Activated naive CD8-positive, alpha-beta T cell (primary cell): ENCODE results near the gene ZNF383.
"Not testable (repeated sequence)": the region's sequence is repeated elsewhere in the genome, so short reads cannot be mapped to it uniquely, and the experiment has no call there.

Experiments
- H3K27ac Mint-ChIP-seq: one replicate; pipeline ENCODE4 v1.8.0; 2021; ENCODE audit warnings: mixed read lengths
- H3K27me3 Mint-ChIP-seq: one replicate; pipeline ENCODE4 v1.8.0; 2021; ENCODE audit warnings: mixed read lengths
- H3K36me3 Mint-ChIP-seq: one replicate; pipeline ENCODE4 v1.8.0; 2021; ENCODE audit warnings: mixed read lengths
- H3K4me1 Mint-ChIP-seq: one replicate; pipeline ENCODE4 v1.8.0; 2021; ENCODE audit warnings: low read depth, mixed read lengths
- H3K4me3 Mint-ChIP-seq: one replicate; pipeline ENCODE4 v1.8.0; 2021; ENCODE audit warnings: mild to moderate bottlenecking, mixed read lengths
- H3K9me3 Mint-ChIP-seq: one replicate; pipeline ENCODE4 v1.8.0; 2021; ENCODE audit warnings: low read depth, mixed read lengths

Gene ZNF383

DNA sequence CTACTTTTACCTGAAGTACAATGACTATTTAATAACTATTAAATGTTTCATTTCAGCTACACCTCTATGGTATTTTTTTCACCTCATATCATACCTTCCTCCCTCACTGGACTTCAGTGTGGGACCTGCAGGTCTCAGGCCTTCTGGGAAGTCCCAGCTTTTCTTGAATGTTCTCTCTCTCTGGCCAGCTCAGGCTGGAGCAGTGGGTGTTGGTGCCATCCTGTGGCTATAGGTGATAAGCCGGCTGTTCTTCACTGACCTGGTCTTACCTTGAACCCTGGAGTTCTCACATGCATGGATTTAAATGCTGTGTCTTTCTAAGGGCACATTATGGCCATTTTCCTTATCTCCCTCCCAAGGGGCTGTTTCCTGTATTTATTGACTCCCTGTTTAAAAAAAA lies 45.0 kb downstream of the ZNF383 start:
- H3K27me3 Mint-ChIP-seq, H3K4me1 Mint-ChIP-seq, H3K4me3 Mint-ChIP-seq, H3K27ac Mint-ChIP-seq, H3K36me3 Mint-ChIP-seq: not testable (repeated sequence)
- peaks cover 11% of the 10 kb centered on the region for H3K9me3 Mint-ChIP-seq

DNA sequence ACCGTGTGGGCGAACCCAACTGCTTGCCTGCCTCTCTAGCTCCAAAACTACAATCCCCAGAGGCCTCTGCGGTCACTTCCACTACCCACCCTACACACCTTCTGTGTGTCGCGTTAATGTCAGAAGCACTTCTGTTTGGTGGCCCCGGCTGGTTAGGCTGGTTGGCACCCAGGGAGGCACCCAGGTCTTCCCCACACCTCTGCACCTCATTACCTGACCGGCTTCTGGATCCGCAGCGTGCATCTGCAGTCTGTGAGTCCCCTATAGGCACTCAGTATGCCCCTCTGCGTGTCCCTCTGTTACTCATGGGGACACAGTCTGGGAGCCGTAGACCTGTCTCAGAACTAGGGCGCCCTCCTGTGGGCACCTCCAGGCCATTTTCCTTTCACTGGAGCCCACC lies 49.0 kb downstream of the ZNF383 start:
- not testable (repeated sequence) for H3K9me3 Mint-ChIP-seq, H3K27me3 Mint-ChIP-seq, H3K4me3 Mint-ChIP-seq, H3K36me3 Mint-ChIP-seq, H3K27ac Mint-ChIP-seq, H3K4me1 Mint-ChIP-seq

- not testable (repeated sequence) for H3K4me1 Mint-ChIP-seq, H3K9me3 Mint-ChIP-seq, H3K27ac Mint-ChIP-seq, H3K4me3 Mint-ChIP-seq, H3K27me3 Mint-ChIP-seq, H3K36me3 Mint-ChIP-seq
Measured at GRCh38 chr19:37267755-37268154, 49.7 kb downstream of the ZNF383 start.

GRCh38 chr19:37280656-37281055 lies 62.6 kb downstream of the ZNF383 start:
- not testable (repeated sequence) for H3K36me3 Mint-ChIP-seq, H3K4me3 Mint-ChIP-seq, H3K27ac Mint-ChIP-seq, H3K27me3 Mint-ChIP-seq, H3K9me3 Mint-ChIP-seq, H3K4me1 Mint-ChIP-seq

- not testable (repeated sequence) for H3K36me3 Mint-ChIP-seq, H3K4me3 Mint-ChIP-seq, H3K4me1 Mint-ChIP-seq, H3K9me3 Mint-ChIP-seq, H3K27ac Mint-ChIP-seq, H3K27me3 Mint-ChIP-seq
Measured at GRCh38 chr19:37284020-37284419, 66.0 kb downstream of the ZNF383 start.

DNA sequence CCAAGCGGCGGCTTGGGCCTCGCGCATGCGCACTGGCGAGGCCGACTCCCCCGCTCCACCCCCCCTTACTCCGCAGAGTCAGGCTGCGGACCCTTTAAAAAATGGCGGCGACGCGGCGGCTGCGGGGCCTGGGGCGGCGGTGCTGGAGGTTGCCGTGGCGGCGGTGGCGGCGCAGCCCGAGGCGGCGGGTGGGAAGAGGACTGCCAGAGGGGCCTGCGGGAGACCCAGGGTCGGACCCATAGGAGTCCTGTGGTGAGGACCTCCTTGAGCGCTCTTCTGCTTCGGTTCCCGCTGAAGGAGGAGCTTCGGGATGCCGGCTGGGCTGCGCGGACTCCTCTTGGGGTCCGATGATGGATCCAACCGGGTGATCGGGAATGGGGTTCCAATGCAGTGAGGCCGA lies 71.2 kb downstream of the ZNF383 start:
- not testable (repeated sequence) for H3K27me3 Mint-ChIP-seq, H3K4me1 Mint-ChIP-seq, H3K27ac Mint-ChIP-seq, H3K4me3 Mint-ChIP-seq, H3K9me3 Mint-ChIP-seq, H3K36me3 Mint-ChIP-seq

- not testable (repeated sequence) for H3K27ac Mint-ChIP-seq, H3K9me3 Mint-ChIP-seq, H3K27me3 Mint-ChIP-seq, H3K4me1 Mint-ChIP-seq, H3K36me3 Mint-ChIP-seq, H3K4me3 Mint-ChIP-seq
Measured at GRCh38 chr19:37292998-37293939, 75.3 kb downstream of the ZNF383 start.

DNA sequence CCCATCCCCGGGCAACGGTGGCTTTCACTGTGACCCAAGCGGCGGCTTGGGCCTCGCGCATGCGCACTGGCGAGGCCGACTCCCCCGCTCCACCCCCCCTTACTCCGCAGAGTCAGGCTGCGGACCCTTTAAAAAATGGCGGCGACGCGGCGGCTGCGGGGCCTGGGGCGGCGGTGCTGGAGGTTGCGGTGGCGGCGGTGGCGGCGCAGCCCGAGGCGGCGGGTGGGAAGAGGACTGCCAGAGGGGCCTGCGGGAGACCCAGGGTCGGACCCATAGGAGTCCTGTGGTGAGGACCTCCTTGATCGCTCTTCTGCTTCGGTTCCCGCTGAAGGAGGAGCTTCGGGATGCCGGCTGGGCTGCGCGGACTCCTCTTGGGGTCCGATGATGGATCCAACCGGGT lies 76.2 kb downstream of the ZNF383 start:
- H3K4me3 Mint-ChIP-seq, H3K4me1 Mint-ChIP-seq, H3K27me3 Mint-ChIP-seq, H3K27ac Mint-ChIP-seq, H3K36me3 Mint-ChIP-seq, H3K9me3 Mint-ChIP-seq: not testable (repeated sequence)
